WERI-Rb-1 (cell line): ENCODE measurements around the gene SLC45A1.

Experiments used
- DNase-seq: peaks from one replicate; pipeline ENCODE4 v3.0.0-alpha.2; 2020
- H3K27ac ChIP-seq: fragments of 250-450 bp; sonication (Bioruptor Pico); 2 replicates; pipeline ENCODE4 v1.5.1; 2020; ENCODE audit warnings: mild to moderate bottlenecking, moderate library complexity
- H3K27me3 ChIP-seq: fragments of 250-450 bp; sonication (Bioruptor Pico); 2 replicates; pipeline ENCODE4 v1.5.1; 2021; ENCODE audit warnings: mild to moderate bottlenecking, low read depth, moderate library complexity; ENCODE audit not compliant: insufficient read depth, severe bottlenecking
- H3K36me3 ChIP-seq: fragments of 250-450 bp; sonication (Bioruptor Pico); 2 replicates; pipeline ENCODE4 v1.5.1; 2020; ENCODE audit warnings: mild to moderate bottlenecking, moderate library complexity
- H3K4me3 ChIP-seq: 2 replicates; pipeline ENCODE4 v1.5.1; 2011; ENCODE audit warnings: low read depth, mild to moderate bottlenecking, control low read depth, low read length
- H3K9me3 ChIP-seq: fragments of 250-450 bp; sonication (Bioruptor Pico); 2 replicates; pipeline ENCODE4 v1.5.1; 2021; ENCODE audit warnings: mild to moderate bottlenecking, moderate library complexity; ENCODE audit not compliant: severe bottlenecking
- TF ChIP-seq, protein P1 (sequence below): IDR thresholded peaks from 2 replicates; pipeline ENCODE4 v1.5.1; 2011; ENCODE audit warnings: low read depth, mild to moderate bottlenecking, control low read depth, inconsistent platforms, low read length

SLC45A1 gene

DNA sequence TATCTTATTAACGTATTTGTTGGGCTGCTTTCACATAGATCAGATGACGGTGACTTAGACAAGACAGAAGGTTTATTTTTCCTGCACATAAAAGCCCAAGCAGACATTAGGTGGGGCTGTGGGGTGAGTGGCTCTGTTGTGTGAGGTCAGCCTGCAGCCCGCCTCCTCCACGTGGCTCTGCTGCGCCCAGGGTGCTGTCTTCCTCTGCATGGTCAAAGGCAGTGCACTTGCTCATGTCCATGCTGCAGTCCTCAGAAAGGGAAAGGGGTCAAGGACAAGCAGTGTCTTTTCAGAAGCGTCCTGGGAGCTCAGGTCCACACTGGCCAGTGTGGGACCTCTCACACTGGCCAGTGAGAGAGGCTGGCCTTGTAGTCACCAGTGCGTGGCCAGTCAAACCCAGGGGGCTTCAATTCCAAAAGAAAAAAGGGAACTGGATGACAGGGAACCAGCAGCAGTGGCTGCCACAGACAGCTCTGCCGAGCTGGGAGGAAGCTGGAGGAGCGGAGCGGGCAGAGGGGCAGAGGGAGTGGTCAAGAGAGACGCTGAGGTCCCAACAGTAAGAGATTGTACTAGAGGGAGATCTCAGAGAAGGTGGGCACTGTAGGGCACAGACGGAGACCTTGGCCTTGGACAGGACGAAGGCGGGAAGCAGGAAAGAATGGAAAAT lies 35.9 kb upstream of the SLC45A1 start:
- Histone ChIP-seq H3K27ac (no peak overlapping the region), H3K36me3 (no peaks in the 10 kb centered on the region), H3K4me3 (no peak overlapping the region), H3K9me3 (no peaks in the 10 kb centered on the region), H3K27me3 (no peaks in the 10 kb centered on the region)
- TF ChIP-seq, protein P1, sequence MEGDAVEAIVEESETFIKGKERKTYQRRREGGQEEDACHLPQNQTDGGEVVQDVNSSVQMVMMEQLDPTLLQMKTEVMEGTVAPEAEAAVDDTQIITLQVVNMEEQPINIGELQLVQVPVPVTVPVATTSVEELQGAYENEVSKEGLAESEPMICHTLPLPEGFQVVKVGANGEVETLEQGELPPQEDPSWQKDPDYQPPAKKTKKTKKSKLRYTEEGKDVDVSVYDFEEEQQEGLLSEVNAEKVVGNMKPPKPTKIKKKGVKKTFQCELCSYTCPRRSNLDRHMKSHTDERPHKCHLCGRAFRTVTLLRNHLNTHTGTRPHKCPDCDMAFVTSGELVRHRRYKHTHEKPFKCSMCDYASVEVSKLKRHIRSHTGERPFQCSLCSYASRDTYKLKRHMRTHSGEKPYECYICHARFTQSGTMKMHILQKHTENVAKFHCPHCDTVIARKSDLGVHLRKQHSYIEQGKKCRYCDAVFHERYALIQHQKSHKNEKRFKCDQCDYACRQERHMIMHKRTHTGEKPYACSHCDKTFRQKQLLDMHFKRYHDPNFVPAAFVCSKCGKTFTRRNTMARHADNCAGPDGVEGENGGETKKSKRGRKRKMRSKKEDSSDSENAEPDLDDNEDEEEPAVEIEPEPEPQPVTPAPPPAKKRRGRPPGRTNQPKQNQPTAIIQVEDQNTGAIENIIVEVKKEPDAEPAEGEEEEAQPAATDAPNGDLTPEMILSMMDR: no peak
- DNase-seq: no peak

DNA sequence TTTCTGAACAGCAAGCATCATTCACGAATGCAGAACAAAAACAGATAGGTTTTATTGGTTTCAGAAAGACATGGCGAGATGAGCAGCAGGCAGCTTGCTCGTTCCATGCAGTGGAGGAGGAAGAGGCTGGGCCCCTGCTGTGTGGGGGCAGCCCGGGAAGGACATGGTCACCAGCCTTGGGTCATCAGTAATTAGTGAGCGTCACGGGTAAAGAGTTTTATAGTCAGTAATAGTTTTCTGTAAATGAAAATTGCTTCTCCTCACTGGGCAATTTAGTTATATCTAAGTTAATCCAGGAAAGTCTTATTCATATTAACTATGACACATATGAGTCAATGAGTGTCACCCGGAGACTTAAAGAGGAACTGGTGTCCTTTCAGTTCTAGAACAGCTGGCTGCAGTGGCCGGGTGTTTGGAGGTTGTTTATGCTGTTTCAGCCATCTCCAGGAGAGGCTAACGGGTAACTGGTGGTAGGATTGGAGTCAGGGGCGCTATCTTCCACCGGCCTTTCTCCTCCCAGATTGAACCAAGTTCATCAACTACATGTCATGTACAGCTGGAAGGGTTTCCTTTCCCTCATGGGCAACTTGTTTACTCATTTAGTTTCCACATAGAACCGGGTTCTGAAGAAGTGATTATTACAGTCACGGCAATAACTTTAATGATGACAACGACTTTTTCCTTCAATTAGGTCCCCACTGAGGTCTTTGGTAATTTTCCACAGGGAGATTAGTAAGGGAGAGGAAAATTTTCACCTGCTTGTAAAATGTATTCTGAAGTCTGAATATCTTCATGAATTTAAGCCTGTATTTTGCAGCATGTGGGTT lies 34.6 kb upstream of the SLC45A1 start:
- TF ChIP-seq, protein P1: no peak
- H3K27me3 ChIP-seq: no peaks in the 10 kb centered on the region

DNA sequence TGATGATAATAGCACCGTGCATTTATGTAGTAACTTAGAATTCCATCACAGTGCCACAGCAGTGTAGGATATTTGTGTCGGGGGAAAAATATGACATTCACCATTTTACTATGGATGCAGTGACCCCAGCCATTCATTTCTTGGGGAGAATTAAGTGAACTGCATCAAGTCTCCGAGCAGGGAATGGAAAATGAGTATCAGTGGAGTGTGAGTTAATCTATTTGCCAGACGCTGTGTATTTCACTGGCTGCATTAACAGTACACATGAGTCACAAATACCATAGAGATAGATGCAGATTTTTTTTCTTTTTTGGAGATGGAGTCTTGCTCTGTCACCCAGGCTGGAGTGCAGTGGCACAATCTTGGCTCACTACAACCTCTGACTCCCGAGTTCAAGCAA lies 33.8 kb upstream of the SLC45A1 start:
- TF ChIP-seq, protein P1: no peak
- H3K27ac ChIP-seq: no peak overlapping the region

More for the DNA sequence above, 34.6 kb upstream of the SLC45A1 start:
- no peak for DNase-seq
- Histone ChIP-seq H3K27ac (no peak overlapping the region), H3K9me3 (no peaks in the 10 kb centered on the region), H3K4me3 (no peak overlapping the region), H3K36me3 (no peaks in the 10 kb centered on the region)

DNA sequence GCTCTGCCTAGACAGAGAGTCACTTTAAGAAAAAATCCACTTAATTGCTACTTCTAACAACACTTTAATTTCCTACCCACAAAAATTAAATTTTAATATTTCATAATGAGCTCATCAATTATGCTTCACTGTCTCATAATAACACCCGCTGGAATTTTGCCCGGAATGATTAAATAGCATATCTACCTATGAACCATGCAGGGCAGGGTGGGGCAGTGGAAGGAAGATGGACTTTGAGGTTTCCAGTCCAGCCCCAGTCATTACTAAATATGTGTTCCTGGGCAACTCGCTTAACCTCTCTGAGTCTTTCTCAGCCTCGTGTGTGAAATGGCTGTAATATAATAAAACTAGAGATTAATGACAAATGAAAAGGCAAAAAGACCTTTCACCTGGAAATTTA lies 32.8 kb upstream of the SLC45A1 start:
- DNase-seq: no peak
- H3K36me3 ChIP-seq: no peaks in the 10 kb centered on the region
- no peaks in the 10 kb centered on the region for H3K9me3 ChIP-seq
- no peak overlapping the region for H3K27ac ChIP-seq
- no peak overlapping the region for H3K4me3 ChIP-seq
- H3K27me3 ChIP-seq: no peaks in the 10 kb centered on the region
- TF ChIP-seq, protein P1: no peak

More for the DNA sequence above, 33.8 kb upstream of the SLC45A1 start:
- no peaks in the 10 kb centered on the region for H3K36me3 ChIP-seq
- H3K4me3 ChIP-seq: no peak overlapping the region
- no peak for DNase-seq
- H3K9me3 ChIP-seq: no peaks in the 10 kb centered on the region
- no peaks in the 10 kb centered on the region for H3K27me3 ChIP-seq

DNA sequence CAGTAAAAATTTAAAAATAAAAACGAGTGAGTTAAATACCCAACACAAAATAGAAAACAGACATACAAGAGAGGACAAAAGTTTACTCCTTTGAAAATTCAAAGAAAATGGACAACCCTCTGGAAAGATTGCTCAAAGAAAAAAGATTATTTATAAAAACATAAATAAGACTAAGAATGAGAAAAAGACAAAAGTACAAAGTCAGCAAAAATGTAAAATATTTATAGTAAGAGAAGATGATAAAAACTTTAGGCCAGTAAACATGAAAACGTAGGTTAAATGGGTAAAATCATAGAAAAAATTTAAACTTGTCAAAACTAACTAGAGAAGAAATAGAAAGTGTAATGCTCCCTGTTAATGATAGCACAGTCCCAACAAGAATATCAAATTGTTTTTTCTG lies 31.9 kb upstream of the SLC45A1 start:
- no peak overlapping the region for H3K27ac ChIP-seq
- no peaks in the 10 kb centered on the region for H3K27me3 ChIP-seq
- no peaks in the 10 kb centered on the region for H3K36me3 ChIP-seq
- no peak overlapping the region for H3K4me3 ChIP-seq
- DNase-seq: no peak
- TF ChIP-seq, protein P1: no peak
- H3K9me3 ChIP-seq: no peaks in the 10 kb centered on the region
